ENCODE measurements around the gene CLCN2. TPM values are rescaled to one million over a fixed set of nuclear protein-coding genes. Genes with fewer than 3 reads are reported as not detected.

The CLCN2 gene
- total RNA-seq (2014; rRNA removed; shearing (Covaris generic); ENCODE audit: low replicate concordance): 2.0 and 20.2 TPM in 2 replicates

DNA sequence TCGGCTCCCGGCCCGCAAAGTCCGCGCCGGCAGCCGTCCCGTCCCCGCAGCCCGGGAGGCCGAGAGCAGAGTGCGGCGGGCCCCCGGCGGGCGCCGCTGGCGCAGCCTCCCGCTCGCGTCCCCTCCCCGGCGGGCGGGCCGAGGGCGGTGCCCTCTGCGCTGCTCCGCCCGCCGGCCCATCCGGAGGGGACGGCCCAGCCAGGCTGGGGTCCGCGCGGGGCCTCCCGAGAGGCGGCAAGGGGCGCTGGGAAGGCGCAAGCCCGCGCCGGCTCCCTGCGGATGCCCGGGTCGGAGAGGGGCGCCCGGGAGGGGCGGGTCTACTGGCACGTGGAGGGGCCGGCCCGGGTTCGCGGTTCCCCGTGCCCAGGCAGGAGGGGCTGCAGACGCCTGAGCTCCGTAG lies at the start of gene CLCN2, which contains the start of gene POLR2H:
TSS of gene CLCN2 (minus strand) at position 74 of the 400 bp plus-strand sequence. CDS start 126 bp downstream, outside the sequence.
TSS of gene POLR2H (plus strand) at position 179 of the 400 bp plus-strand sequence. CDS start 1,783 bp downstream, outside the sequence.
- peak; percentile 78 for DNase-seq (ENCODE audit: low read depth)
- in situ Hi-C loops (cut with HindIII; ENCODE audit: low pct_unique_long_range_greater_than_20kb, low sequenced_read_pairs): loop anchor here (25.0 kb wide), 1 partner anchor 176 kb away; no protein-coding TSS in a partner anchor

DNA sequence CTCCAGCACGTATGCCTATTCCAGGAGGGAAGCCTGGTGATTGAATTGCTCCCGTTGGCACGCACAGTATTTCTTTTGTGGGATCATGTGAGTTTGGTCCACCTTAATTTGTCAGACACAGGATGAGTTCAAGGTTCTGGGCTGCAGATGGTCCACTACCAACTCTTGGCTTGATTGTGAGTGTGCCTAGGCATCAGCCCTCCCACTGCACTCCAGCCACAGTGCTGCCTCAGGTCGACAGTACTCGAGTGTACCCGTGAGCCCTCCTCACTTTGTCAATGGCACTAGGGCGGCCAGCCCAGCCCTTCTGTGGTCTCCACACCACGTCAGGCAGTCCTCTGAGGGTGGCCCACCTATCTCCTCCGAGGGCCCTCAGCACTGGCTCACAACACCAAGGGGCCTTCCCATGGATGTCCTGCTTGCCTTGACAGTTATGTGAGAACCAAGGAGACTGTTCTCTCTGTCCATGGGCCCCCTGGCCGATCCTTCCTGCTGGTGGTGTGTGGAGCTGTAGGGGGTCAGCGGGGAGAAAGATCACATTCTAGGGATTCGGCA lies 48.6 kb upstream of the CLCN2 start:
- in situ Hi-C loops (cut with HindIII; ENCODE audit: low pct_unique_long_range_greater_than_20kb, low sequenced_read_pairs): no loop called here
- no peak for DNase-seq (ENCODE audit: low read depth)

DNA sequence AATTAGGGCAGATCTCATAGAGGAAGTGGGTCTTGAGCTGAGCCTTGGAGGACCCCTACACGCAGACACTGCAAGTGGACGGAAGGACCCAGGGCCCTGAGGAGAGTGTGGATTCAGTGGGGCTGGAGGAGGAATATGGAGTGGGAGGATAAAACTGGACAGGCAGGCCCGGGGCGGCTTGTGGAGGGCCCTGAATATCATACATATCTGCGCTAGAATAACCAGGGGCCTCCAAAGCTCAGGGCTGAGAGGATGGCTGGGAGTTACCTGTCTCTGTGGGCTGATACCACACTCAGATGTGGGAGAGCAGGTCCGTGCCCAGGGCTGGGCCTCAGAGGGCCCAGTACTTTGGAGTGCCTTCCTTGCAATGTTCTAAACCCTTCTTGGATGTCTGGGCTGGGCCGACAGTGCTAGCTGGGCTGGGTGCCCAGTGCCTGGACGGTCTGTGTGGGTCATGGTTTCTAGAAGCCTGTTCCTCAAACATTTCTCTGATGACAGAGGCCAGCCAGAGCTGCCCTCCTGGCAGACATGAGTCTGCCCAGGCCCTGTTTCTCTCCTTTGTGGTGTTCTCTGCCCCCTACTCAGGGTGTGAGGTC lies 48.0 kb upstream of the CLCN2 start:
- DNase-seq (ENCODE audit: low read depth): no peak
- in situ Hi-C loops (cut with HindIII; ENCODE audit: low pct_unique_long_range_greater_than_20kb, low sequenced_read_pairs): no loop called here

DNA sequence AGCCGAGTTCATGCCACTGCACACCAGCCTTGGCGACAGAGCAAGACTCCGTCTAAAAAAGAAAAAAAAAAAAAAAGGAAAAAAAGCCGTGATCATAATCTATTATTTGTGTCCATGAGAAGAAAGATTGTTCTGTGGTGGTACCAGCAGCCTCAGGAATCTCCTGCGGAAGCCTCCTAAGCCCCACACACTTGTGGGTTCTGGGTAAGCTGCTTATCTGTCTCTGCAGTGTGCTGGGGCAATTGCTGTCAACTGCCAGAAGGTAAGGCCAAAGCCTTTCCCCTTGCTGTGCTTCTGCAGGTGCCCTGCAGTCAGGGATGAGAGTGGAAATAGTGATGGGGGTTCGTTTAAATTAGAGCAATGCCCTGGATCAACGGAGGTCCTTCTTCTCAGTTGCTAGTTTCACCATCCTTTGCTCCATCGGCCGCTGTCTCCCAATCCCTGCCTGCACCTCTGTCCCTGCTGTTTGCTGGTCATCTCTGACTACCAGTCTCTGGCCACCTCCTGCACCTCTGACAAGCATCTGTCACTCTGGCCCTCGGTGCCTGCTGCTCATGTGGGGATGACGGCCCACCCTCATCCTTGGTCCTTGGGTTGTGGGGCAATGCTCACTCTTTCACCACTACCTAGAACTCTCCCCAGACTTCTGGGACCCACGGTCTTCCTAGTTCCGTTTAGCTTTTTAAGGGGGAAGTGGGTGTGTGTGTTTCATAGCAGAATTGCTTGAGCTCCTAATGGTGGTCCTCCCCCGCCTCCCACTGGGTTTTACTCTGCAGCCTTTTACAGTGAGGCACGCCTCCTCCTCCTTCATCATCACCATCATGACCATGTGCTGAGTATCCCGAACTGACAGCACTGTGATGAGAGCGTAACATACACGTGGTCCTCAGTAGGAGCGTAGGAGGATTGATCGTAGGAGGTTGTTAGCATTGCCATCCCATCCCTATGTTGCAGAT lies 43.9 kb upstream of the CLCN2 start:
- in situ Hi-C loops (cut with HindIII; ENCODE audit: low pct_unique_long_range_greater_than_20kb, low sequenced_read_pairs): no loop called here
- DNase-seq (ENCODE audit: low read depth): no peak

- no peak for DNase-seq (ENCODE audit: low read depth)
These were observed 38.0 kb upstream of the CLCN2 start for GRCh38 chr3:184399410-184399809.

GRCh38 chr3:184395320-184395660 lies 33.9 kb upstream of the CLCN2 start:
- in situ Hi-C loops (cut with HindIII; ENCODE audit: low pct_unique_long_range_greater_than_20kb, low sequenced_read_pairs): no loop called here
- no peak for DNase-seq (ENCODE audit: low read depth)

More at GRCh38 chr3:184399410-184399809, 38.0 kb upstream of the CLCN2 start:
- in situ Hi-C loops (cut with HindIII; ENCODE audit: low pct_unique_long_range_greater_than_20kb, low sequenced_read_pairs): no loop called here

DNA sequence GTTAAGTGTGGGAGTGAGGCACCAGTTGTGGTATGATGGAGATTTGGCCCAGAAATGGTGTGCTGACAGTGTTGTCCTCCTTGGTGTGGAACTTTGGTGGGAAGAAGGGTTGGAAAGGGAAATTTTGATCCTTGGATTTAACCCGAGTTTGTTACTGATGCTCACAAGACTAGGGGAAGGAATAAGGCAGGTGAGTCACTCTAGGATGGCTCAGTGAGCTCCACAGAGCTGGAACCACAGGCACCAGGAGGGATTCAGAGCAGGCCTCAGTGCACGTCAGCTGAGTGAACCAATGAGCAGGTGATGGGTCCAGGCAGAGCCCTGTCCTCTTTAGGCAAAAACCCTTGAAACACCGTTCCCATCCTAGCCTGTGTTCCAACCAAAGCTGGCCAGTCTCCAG lies 29.9 kb upstream of the CLCN2 start:
- in situ Hi-C loops (cut with HindIII; ENCODE audit: low pct_unique_long_range_greater_than_20kb, low sequenced_read_pairs): no loop called here
- peak; percentile 26 for DNase-seq (ENCODE audit: low read depth)

DNA sequence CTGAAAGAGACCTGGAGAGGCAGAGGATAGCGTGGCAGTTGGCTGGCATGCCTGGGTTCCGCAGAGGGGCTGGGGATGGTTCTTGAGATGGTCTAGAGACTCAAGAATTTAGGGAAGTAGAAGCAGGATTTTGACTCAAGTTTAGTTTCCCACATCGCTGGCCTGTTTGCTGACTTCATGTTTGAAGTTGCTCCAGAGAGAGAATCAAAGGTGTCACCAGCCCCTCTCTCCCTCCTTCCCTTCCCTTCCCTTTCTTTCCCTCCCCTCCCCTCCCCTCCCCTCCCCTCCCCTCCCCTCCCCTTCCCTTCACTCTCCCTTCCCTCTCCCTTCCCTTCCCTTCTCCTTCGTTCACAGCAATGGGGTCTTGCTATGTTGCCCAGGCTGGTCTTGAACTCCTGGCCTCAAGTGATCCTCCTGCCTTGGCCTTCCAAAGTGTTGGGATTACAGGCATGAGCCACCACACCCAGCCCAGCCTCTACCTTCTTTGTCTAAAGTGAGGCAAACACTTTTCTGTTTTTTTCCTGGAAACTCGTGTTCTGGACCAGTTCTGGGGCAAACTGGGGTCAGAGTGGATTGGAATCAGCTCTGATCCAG lies 28.6 kb upstream of the CLCN2 start:
- in situ Hi-C loops (cut with HindIII; ENCODE audit: low pct_unique_long_range_greater_than_20kb, low sequenced_read_pairs): no loop called here
- DNase-seq (ENCODE audit: low read depth): no peak

- no peak for DNase-seq (ENCODE audit: low read depth)
- in situ Hi-C loops (cut with HindIII; ENCODE audit: low pct_unique_long_range_greater_than_20kb, low sequenced_read_pairs): no loop called here
These were observed 28.0 kb upstream of the CLCN2 start for GRCh38 chr3:184389384-184389783.

DNA sequence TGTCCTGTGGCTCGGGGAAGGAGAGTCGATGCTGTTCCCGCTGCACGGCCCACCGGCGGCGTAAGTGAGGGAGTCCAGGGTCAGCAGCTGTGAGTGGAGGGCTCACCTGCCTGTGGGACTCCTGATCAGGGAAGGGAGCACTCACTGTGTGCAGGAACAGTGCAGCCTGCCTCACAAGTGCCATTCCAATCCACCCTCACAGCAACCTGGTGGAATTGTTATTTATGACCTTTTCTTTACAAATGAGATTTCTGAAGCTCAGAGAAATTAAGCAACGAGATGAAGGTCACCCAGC lies 27.5 kb upstream of the CLCN2 start:
- no peak for DNase-seq (ENCODE audit: low read depth)
- in situ Hi-C loops (cut with HindIII; ENCODE audit: low pct_unique_long_range_greater_than_20kb, low sequenced_read_pairs): no loop called here

DNA sequence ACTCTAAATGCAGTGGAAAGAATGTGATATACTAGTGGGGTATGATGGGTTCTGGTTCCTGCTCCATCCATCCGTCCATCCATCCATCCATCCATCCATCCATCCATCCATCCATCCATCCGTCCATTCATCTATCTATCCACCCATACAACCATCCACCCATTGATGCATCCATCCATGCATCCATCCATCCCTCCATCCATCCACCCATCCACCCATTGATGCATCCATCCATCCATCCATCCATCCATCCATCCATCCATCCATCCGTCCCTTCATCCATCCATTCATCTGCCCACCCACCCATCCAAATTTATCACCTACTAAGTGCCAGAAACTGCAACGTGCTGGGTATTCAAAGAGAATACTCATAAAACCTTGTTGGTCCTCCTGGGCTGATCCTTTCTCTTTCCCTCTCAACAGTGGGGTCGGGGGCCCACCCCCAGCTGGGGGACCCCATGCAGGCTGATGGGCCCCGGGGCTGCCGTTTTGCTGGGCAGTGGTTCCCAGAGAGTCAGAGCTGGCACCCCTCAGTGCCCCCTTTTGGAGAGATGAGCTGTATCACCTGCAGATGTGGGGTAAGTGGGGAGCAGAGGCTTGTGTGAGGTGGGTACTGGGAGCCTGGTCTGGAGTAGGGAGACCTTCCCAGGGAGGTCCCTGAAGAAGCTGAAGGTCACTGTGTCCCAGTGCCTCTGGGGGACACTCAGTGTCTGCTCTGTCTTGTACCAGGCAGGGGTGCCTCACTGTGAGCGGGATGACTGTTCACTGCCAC lies 26.9 kb upstream of the CLCN2 start:
- DNase-seq (ENCODE audit: low read depth): no peak
- in situ Hi-C loops (cut with HindIII; ENCODE audit: low pct_unique_long_range_greater_than_20kb, low sequenced_read_pairs): no loop called here

DNA sequence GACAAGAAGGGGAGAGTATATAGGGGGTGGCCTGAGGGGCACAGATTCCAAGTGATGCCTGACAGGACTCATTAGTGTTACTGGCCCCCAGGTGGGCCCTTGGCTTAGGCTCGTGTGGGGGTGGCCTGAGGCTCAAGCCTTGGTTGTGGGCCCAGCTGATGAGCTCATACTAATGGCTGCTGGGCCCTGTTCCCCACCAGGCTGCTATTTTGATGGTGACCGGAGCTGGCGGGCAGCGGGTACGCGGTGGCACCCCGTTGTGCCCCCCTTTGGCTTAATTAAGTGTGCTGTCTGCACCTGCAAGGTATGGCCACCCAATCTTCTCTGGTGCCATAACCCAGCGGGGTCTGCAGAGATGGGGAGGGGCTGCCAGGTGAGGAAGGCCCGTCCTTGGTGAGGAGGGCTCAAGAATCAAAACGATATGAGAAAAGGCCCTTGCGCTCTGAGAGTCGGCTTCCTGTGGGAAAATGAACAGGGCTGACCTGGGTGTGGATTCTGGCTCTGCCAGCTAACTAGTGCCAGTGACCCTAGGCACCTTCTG lies 25.8 kb upstream of the CLCN2 start:
- DNase-seq (ENCODE audit: low read depth): no peak
- in situ Hi-C loops (cut with HindIII; ENCODE audit: low pct_unique_long_range_greater_than_20kb, low sequenced_read_pairs): no loop called here

GRCh38 chr3:184386047-184386806 lies 24.8 kb upstream of the CLCN2 start:
- in situ Hi-C loops (cut with HindIII; ENCODE audit: low pct_unique_long_range_greater_than_20kb, low sequenced_read_pairs): no loop called here

DNA sequence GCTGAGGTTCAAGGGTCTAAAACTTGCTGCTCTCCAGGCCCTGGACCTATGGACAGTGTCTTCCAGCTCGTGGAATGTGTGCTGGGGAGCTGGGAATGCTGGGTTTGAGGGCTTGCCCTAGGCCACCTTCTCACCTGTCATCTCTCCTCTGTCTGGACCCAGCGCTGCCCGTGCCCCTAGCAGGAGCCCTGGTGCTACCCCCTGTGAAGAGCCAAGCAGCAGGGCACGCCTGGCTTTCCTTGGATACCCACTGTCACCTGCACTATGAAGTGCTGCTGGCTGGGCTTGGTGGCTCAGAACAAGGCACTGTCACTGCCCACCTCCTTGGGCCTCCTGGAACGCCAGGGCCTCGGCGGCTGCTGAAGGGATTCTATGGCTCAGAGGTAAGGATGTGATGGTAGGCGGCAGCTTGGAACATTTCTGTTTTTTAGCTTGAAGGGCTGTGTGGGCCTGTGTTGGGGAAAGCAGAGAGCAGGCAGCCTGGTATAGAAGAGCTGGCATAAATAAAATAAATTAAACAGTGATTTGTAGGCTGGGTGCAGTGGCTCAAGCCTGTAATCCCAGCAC lies 23.5 kb upstream of the CLCN2 start:
- in situ Hi-C loops (cut with HindIII; ENCODE audit: low pct_unique_long_range_greater_than_20kb, low sequenced_read_pairs): no loop called here
- no peak for DNase-seq (ENCODE audit: low read depth)

More at GRCh38 chr3:184386047-184386806, 24.8 kb upstream of the CLCN2 start:
- no peak for DNase-seq (ENCODE audit: low read depth)

DNA sequence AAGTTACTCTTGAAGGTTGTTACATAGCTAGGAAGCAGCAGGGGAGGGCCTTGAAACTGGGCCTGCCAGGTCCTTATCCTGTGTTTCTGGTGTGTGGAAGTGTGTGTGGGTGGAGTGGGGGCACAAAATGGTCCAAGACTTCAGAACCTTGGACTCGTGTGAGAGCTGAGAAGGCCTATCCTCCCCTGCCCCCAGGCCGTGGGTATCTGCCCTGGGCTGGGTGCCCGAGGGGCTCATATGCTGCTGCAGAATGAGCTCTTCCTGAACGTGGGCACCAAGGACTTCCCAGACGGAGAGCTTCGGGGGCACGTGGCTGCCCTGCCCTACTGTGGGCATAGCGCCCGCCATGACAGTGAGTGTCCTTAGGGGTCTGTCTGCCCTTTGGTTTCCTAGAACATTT lies 22.9 kb upstream of the CLCN2 start:
- DNase-seq (ENCODE audit: low read depth): no peak
- in situ Hi-C loops (cut with HindIII; ENCODE audit: low pct_unique_long_range_greater_than_20kb, low sequenced_read_pairs): no loop called here

DNA sequence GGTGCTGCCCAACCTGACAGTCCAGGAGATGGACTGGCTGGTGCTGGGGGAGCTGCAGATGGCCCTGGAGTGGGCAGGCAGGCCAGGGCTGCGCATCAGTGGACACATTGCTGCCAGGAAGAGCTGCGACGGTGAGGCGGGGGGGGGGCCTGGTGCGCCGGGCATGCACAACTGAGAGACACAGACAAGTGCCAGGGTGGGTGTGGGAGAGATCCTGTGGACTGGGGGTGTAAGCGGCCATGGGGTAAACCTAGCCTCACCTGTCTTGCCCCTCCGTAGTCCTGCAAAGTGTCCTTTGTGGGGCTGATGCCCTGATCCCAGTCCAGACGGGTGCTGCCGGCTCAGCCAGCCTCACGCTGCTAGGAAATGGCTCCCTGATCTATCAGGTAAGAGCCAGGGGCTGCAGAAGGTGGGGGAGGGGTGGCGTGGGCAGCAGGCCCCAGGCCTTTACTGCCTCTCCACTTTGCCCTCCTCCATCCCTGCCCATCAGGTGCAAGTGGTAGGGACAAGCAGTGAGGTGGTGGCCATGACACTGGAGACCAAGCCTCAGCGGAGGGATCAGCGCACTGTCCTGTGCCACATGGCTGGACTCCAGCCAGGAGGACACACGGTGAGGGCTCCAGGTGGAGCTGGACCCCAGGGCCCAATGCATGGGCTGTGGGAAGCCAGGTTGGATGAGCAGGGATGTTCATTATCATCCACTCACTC lies 21.8 kb upstream of the CLCN2 start:
- in situ Hi-C loops (cut with HindIII; ENCODE audit: low pct_unique_long_range_greater_than_20kb, low sequenced_read_pairs): no loop called here
- no peak for DNase-seq (ENCODE audit: low read depth)

All from Caki2 (cell line).